NCI-H82 (cell line): ENCODE measurements around the gene D2HGDH.
"Not testable (repeated sequence)": the region's sequence is repeated elsewhere in the genome, so short reads cannot be mapped to it uniquely, and the experiment has no call there.

Source experiments
- DNase-seq: peaks from one replicate; lab custom pipeline; 2025; lab: John Stamatoyannopoulos, UW

Gene D2HGDH

GRCh38 chr2:241794250-241794823, 59.9 kb downstream of the D2HGDH start:
- DNase-seq: no peak

- DNase-seq: no peak
These were observed 60.9 kb downstream of the D2HGDH start for GRCh38 chr2:241795021-241795999.

- DNase-seq: no peak
These were observed 61.8 kb downstream of the D2HGDH start for GRCh38 chr2:241796209-241796608.

GRCh38 chr2:241796610-241797138, 62.2 kb downstream of the D2HGDH start:
- no peak for DNase-seq

- DNase-seq: no peak
These were observed 63.1 kb downstream of the D2HGDH start for GRCh38 chr2:241797441-241798080.

- DNase-seq: no peak
These were observed 63.7 kb downstream of the D2HGDH start for GRCh38 chr2:241798081-241798630.

GRCh38 chr2:241798631-241799521, 64.4 kb downstream of the D2HGDH start:
- DNase-seq: no peak

- DNase-seq: no peak
These were observed 65.2 kb downstream of the D2HGDH start for GRCh38 chr2:241799522-241800197.

GRCh38 chr2:241800198-241800903, 65.9 kb downstream of the D2HGDH start:
- not testable (repeated sequence) for DNase-seq

- peak; percentile 46 for DNase-seq
These were observed 67.4 kb downstream of the D2HGDH start for GRCh38 chr2:241801611-241802420.

GRCh38 chr2:241802421-241803318, 68.2 kb downstream of the D2HGDH start:
- DNase-seq: no peak

GRCh38 chr2:241803387-241804325, 69.2 kb downstream of the D2HGDH start:
- DNase-seq: no peak

GRCh38 chr2:241804326-241805229, 70.1 kb downstream of the D2HGDH start:
- DNase-seq: no peak

GRCh38 chr2:241806217-241806616, 71.8 kb downstream of the D2HGDH start:
- not testable (repeated sequence) for DNase-seq

GRCh38 chr2:241808051-241808720, 73.8 kb downstream of the D2HGDH start:
- no peak for DNase-seq
